Stimulated activated CD4-positive, alpha-beta T cell treated with anti-CD3 and anti-CD28 coated beads, TNF-alpha, amount 100 ng/mL, for 48 hours (primary cell): ENCODE data around the gene HK2.
"Not testable (repeated sequence)": the region's sequence is repeated elsewhere in the genome, so short reads cannot be mapped to it uniquely, and the experiment has no call there.

Source experiments
- DNase-seq, 3 donors: peaks; one replicate each; pipeline ENCODE4 v3.0.0-alpha.2; 2020; ENCODE audit warnings: low read depth in 3 of 3

The HK2 gene

GRCh38 chr2:74833418-74834233, at the start of gene HK2:
Gene HK2, plus strand, starts transcription at chr2:74834127. Its CDS starts 454 bp downstream, at chr2:74834581.
- peak; percentile 67 to 78 (median 73) for DNase-seq

GRCh38 chr2:74789271-74789670, 44.7 kb upstream of the HK2 start:
- no peak for DNase-seq

GRCh38 chr2:74792282-74792681, 41.6 kb upstream of the HK2 start:
- DNase-seq, result no peak

GRCh38 chr2:74794878-74795277, 39.0 kb upstream of the HK2 start:
- not testable (repeated sequence) for DNase-seq

GRCh38 chr2:74806355-74806839, 27.5 kb upstream of the HK2 start:
- DNase-seq, result no peak

- no peak for DNase-seq
Measured at GRCh38 chr2:74806920-74807319, 27.0 kb upstream of the HK2 start.

- no peak for DNase-seq
Measured at GRCh38 chr2:74812787-74813590, 20.9 kb upstream of the HK2 start.

GRCh38 chr2:74814102-74814501, 19.8 kb upstream of the HK2 start:
- no peak for DNase-seq

GRCh38 chr2:74815941-74816340, 18.0 kb upstream of the HK2 start:
- DNase-seq, result no peak

- no peak for DNase-seq
Measured at GRCh38 chr2:74816540-74817303, 17.2 kb upstream of the HK2 start.

GRCh38 chr2:74817304-74817675, 16.6 kb upstream of the HK2 start:
- no peak for DNase-seq

- DNase-seq, result no peak
Measured at GRCh38 chr2:74819702-74820101, 14.2 kb upstream of the HK2 start.

GRCh38 chr2:74821177-74822126, 12.5 kb upstream of the HK2 start:
- DNase-seq, result no peak

GRCh38 chr2:74822771-74823566, 11.0 kb upstream of the HK2 start:
- DNase-seq, result no peak

GRCh38 chr2:74824679-74825078, 9.2 kb upstream of the HK2 start:
- DNase-seq, result no peak

- DNase-seq, result no peak
Measured at GRCh38 chr2:74828543-74828942, 5.4 kb upstream of the HK2 start.

GRCh38 chr2:74831693-74832530, 2.0 kb upstream of the HK2 start:
- no peak for DNase-seq

GRCh38 chr2:74834234-74834791, 386 bp downstream of the HK2 start:
- DNase-seq, result peak in 1 of 3 donors; percentile 21
